Duodenal mucosa (tissue), 2 donors: ENCODE measurements around the gene LRRC8A.

Experiments
- H3K27ac ChIP-seq: one replicate; pipeline ENCODE4 v1.7.0; 2013; ENCODE audit warnings: low read depth, low read length
- H3K27me3 ChIP-seq, 2 donors: one replicate each; pipeline ENCODE4 v1.7.0; 2013; ENCODE audit warnings: low read length in 2 of 2, control low read depth in 1 of 2; ENCODE audit not compliant: insufficient read depth in 2 of 2, control insufficient read depth in 1 of 2
- H3K36me3 ChIP-seq, 2 donors: one replicate each; pipeline ENCODE4 v1.7.0; 2013; ENCODE audit warnings: low read length in 2 of 2, control low read depth in 1 of 2; ENCODE audit not compliant: insufficient read depth in 2 of 2, control insufficient read depth in 1 of 2
- H3K4me1 ChIP-seq, 2 donors: one replicate each; pipeline ENCODE4 v1.7.0; 2013; ENCODE audit warnings: low read length in 2 of 2, control low read depth in 1 of 2; ENCODE audit not compliant: insufficient read depth in 2 of 2, control insufficient read depth in 1 of 2
- H3K4me3 ChIP-seq, 2 donors: one replicate each; pipeline ENCODE4 v1.7.0; 2013; ENCODE audit warnings: low read length in 2 of 2, low read depth in 1 of 2
- H3K9ac ChIP-seq, 2 donors: one replicate each; pipeline ENCODE4 v1.7.0; 2013; ENCODE audit warnings: low read length in 2 of 2, low read depth in 1 of 2
- H3K9me3 ChIP-seq, 2 donors: one replicate each; pipeline ENCODE4 v1.7.0; 2013; ENCODE audit warnings: low read length in 2 of 2, control low read depth in 1 of 2; ENCODE audit not compliant: control insufficient read depth in 1 of 2

Gene LRRC8A

DNA sequence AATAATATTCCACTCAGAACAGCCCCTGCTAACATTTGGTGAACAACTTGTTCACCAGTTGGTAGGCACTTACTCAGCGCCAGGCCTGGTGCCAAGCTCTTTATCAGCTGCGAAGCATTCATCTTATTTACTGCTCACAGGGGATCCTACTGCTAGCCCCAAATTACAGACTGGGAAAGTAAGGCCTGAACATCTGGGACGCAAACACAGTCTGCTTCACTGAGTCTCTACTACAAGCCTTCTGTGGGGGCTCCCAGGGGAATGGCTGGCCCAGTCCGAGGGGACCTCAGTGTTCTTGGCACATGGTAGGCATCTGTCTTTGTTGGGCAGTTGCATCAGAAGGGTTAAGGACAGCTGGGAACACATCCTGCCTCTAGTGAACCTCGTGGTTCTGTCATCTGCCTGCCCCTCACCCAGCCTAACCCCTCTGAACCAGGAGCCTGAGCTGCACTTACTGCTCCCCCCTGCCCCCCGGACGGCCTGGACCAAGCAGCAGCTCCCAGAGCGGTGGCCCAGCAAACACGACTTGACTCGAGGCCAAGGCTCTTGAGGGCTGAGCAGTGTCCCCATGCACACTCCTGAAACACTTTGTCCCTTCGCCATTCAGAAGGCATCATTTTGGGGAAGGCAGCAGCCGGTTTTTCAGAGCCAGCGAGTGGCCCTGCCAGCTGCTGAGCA is 38.6 kb downstream of the LRRC8A start, which contains the start of gene PHYHD1:
Gene PHYHD1, plus strand, starts transcription at position 602 of the 678 bp plus-strand sequence. CDS start 1,342 bp downstream, outside the sequence.
- Histone ChIP-seq H3K27ac (peak within 1 kb of the TSS; percentile 10), H3K4me1 (peaks cover 8 to 22% of the 10 kb centered on the region in 2 donors), H3K9ac (peak within 1 kb of the TSS in 1 of 2 donors; percentile 21), H3K36me3 (peaks cover 0 to 24% of the 10 kb centered on the region in 2 donors), H3K9me3 (no peaks in the 10 kb centered on the region), H3K27me3 (no peaks in the 10 kb centered on the region), H3K4me3 (peak within 1 kb of the TSS; percentile 36 to 53)

DNA sequence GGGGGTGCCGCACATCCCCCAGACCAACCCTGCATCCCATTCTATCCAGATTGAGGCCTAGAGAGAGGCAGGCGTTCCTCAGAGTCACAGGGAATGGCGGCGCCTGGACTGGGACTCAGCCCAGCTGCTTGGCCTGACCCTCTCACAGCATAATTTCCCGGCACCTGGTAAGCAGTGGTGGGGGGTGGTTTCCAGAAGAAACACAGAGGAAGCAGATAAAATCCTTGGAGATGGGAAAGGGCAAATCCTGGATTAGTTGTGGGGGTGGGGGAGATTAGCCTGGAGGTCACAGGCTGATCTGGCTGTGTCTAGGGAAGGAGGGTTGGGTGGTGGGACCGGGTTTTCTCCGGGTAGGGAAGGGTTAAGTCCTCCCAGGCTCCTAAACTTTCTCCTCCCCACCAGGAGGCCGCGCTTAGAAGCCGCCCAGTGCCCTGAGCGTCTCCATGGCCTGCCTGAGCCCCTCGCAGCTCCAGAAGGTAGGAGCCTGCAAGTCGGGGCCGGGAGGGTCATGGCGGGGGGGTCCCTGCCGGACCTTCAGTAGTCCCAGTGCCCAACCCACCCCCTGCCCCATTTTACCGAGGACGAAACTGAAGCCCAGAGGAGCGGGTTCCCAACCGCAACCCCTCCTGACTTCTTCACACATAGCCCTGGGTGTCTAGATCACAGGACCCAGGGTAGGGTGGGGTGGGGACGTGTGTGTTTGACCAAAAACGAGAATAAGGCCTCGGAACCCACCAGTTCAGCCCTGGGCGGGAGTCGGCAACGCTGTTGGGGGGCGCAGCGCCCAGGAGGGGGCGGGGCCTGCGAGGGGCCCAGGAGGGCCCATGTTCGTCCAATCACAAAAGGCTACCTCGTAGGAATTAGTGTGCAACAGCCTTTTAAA is 40.2 kb downstream of the LRRC8A start:
- Histone ChIP-seq H3K9ac (peak overlapping the region in 1 of 2 donors; percentile 21), H3K4me1 (peaks cover 8 to 22% of the 10 kb centered on the region in 2 donors), H3K4me3 (peak overlapping the region; percentile 36 to 53), H3K27me3 (no peaks in the 10 kb centered on the region), H3K36me3 (peaks cover 0 to 14% of the 10 kb centered on the region in 2 donors), H3K27ac (peak overlapping the region; percentile 10), H3K9me3 (no peaks in the 10 kb centered on the region)

DNA sequence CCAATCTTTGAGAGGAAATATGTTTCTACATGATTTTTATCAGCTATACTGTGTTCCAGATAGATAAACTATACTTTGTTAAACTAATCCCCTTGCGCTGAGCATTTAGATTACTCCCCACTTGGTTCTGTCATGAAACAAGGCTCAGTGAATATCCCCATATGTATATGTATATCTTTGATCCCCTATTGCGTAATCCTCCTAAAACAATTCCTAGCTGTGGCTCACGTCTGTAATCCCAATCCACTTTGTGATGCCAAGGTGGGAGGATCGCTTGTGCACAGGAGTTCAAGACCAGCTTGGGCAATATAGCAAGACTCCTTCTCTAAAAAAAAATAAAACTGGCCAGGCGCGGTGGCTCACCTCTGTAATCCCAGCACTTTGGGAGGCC is 41.6 kb downstream of the LRRC8A start:
- Histone ChIP-seq H3K27ac (no peak overlapping the region), H3K9me3 (no peaks in the 10 kb centered on the region), H3K9ac (no peak overlapping the region), H3K4me1 (peaks cover 8 to 22% of the 10 kb centered on the region in 2 donors), H3K4me3 (no peak overlapping the region), H3K36me3 (peaks cover 0 to 3% of the 10 kb centered on the region in 2 donors), H3K27me3 (no peaks in the 10 kb centered on the region)

DNA sequence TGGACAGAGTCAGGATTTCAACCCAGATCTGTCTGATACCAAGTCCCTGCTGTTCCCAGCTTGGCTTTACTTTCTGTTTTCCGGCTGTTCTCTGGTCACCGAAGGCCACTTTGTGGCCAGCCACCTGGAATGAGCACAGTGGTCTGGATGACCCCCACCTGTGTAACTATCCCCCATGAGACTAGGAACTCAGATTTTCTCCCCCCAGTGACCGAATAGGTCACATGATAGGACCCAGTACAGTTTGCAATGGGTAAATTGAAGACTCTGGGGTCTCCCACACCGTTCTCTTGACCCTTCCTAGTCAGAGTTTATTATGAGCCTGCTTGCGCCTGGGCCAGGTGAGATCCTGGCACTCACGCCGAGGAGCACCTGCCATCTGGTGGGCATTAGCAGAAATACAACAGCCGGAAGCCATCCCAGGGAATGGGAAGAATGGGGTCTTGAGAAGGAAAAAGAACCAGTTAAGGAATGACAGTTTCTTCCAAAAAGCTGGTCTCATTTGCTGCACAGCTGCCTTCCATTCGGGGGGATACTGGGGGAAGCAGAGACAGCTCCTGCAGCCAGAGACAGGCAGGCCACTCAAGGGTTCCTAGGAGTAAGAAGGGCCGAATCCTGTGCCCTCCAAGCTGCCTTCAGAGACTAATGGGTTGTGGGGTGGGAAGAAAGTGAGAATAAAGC is 45.9 kb downstream of the LRRC8A start:
- H3K36me3 ChIP-seq, result no peaks in the 10 kb centered on the region
- H3K4me3 ChIP-seq, result no peak overlapping the region
- no peak overlapping the region for H3K27ac ChIP-seq
- no peaks in the 10 kb centered on the region for H3K9me3 ChIP-seq
- no peak overlapping the region for H3K9ac ChIP-seq
- H3K27me3 ChIP-seq, result no peaks in the 10 kb centered on the region
- H3K4me1 ChIP-seq, result no peaks in the 10 kb centered on the region

DNA sequence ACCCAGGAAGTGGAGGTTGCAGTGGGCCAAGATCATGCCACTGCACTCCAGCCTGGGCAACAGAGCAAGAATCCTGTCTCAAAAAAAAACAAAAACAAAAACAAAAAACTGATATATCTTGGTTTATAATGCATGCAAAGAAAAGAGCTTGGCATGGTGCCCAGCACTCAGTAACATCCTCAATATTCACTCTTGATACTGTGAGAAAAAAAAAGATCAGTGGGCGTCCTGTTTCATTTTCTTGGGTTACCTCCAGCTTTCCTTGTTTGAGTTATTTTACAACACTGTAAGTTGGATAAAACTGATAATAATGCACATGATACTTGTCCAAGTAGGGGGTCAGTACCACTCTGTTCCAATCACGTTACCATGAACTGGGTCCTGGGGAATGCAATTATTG is 46.7 kb downstream of the LRRC8A start:
- Histone ChIP-seq H3K4me3 (no peak overlapping the region), H3K36me3 (no peaks in the 10 kb centered on the region), H3K4me1 (no peaks in the 10 kb centered on the region), H3K9me3 (no peaks in the 10 kb centered on the region), H3K9ac (no peak overlapping the region), H3K27me3 (no peaks in the 10 kb centered on the region), H3K27ac (no peak overlapping the region)

DNA sequence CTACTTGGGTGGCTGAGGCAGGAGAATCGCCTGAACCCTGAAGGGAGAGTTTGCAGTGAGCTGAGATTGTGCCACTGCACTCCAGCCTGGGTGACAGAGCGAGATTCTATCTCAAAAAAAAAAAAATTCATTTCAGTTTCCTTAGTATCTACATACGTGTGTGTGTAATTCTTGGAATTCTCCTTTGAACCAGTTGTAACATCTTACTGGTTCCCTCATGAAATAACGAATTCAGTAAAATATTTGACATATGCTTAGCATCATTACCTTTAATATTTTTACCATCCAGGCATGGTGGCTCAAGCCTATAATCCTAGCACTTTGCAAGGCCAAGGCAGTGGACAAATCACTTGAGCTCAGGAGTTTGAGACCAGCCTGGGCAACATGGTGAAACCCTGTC is 47.6 kb downstream of the LRRC8A start:
- Histone ChIP-seq H3K9me3 (no peaks in the 10 kb centered on the region), H3K36me3 (no peaks in the 10 kb centered on the region), H3K4me3 (no peak overlapping the region), H3K27me3 (no peaks in the 10 kb centered on the region), H3K27ac (no peak overlapping the region), H3K9ac (no peak overlapping the region), H3K4me1 (no peaks in the 10 kb centered on the region)

DNA sequence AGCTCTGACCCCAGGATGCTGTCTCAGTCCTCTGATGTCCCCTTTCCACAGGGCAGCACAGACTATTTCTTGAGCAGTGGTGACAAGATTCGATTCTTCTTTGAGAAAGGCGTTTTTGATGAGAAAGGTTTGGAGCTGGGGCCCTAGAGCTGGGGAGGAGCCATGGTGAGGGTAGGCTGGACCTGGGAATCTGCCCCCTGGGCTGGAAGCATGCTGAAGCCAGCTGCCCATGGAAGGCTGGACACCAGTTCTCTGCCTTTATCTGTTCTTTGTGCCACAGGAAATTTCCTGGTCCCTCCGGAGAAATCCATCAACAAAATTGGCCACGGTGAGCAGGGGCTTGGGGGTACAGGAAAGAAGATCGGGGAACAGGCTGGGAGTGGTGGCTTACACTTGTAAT is 51.8 kb downstream of the LRRC8A start:
- no peak overlapping the region for H3K9ac ChIP-seq

DNA sequence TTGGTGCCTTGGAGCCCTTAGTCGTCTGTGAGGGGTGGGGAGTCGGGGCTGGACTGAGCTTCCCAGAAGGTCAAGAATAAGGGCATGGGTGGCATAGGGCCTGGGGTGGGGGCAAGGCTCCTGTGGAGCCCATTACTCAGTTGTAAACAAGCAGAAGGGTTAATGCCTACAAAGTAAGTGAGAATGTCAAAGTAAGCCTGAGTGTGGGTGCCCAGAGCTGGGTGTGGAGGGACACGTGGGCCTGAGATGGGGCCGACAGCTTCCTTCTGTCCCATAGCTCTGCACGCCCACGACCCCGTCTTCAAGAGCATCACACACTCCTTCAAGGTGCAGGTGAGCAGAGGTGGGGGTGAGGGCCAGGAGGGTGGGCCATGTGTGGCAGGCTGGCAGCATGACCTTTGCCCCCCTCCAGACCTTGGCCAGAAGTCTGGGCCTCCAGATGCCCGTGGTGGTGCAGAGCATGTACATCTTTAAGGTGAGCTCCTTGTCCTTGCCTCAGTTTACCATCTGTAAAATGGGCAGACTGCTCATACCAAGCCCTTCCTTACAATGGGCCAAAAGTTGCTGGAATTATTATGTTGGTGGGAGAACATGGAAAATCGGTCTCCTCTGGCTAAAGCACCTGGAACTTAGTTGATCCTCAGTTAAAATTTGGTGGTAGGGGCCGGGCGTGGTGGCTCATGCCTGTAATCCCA is 54.4 kb downstream of the LRRC8A start:
- H3K27me3 ChIP-seq, result no peaks in the 10 kb centered on the region
- no peaks in the 10 kb centered on the region for H3K36me3 ChIP-seq
- H3K9ac ChIP-seq, result no peak overlapping the region
- H3K4me1 ChIP-seq, result peaks cover 0 to under 1% of the 10 kb centered on the region in 2 donors
- H3K27ac ChIP-seq, result no peak overlapping the region
- no peak overlapping the region for H3K4me3 ChIP-seq
- H3K9me3 ChIP-seq, result no peaks in the 10 kb centered on the region

More for the DNA sequence above, 51.8 kb downstream of the LRRC8A start:
- Histone ChIP-seq H3K4me3 (no peak overlapping the region), H3K27ac (no peak overlapping the region), H3K27me3 (no peaks in the 10 kb centered on the region), H3K36me3 (no peaks in the 10 kb centered on the region), H3K9me3 (no peaks in the 10 kb centered on the region), H3K4me1 (no peaks in the 10 kb centered on the region)

DNA sequence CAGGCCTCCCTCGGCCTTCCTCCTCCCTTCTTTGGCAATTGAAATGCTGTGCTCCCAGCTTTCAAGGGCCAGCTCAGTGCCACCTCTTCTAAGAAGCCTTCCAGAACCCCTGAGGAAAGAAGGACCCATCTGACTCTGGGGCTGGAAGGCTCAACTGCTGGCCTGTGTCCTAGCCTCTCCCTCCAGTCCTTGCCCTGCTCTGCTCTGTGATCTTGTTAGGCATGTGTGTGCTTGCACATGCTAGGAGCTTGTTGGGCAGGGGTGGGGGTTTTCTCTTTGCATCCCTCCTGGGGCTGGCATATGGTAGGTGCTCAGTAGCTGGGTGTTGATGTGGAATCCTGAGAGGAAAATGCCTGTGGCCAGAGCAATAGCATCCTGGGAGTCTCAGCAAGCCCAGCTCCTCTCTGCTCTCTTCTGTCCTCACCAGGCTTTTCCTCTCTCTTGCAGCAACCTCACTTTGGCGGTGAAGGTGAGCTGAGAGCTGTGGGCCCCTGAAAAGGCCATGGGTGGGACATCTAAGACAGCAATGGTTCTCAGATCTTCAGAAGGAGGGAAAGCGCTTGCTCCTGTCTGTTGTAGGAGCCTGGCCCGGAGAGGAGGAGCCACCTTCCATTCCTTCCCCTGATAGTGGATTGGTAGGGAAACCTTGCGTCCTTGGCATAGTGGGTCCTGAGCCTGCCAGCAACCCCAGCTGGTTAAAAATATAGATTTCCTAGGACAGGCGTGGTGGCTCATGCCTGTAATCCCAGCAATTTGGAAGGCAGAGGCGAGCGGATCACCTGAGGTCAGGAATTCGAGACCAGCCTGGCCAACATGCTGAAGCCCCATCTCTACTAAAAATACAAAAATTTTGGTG is 55.6 kb downstream of the LRRC8A start:
- Histone ChIP-seq H3K4me1 (peaks cover 0 to 3% of the 10 kb centered on the region in 2 donors), H3K27ac (no peak overlapping the region), H3K27me3 (no peaks in the 10 kb centered on the region), H3K36me3 (no peaks in the 10 kb centered on the region), H3K4me3 (no peak overlapping the region), H3K9ac (no peak overlapping the region), H3K9me3 (no peaks in the 10 kb centered on the region)
